ENCODE results near the gene VOPP1. TPM values are rescaled to one million over a fixed set of nuclear protein-coding genes. Genes with fewer than 3 reads are reported as not detected.
"Not testable (repeated sequence)": the region's sequence is repeated elsewhere in the genome, so short reads cannot be mapped to it uniquely, and the experiment has no call there.

VOPP1 gene
- polyA plus RNA-seq (ENCODE audit: insufficient read length in 4 of 4) = 10 to 100 TPM; 54.1 to 66.7 (median 61.4) TPM

GRCh38 chr7:55572378-55573233, at the start of gene VOPP1:
VOPP1 (minus strand) TSS chr7:55572502; CDS start chr7:55572324, 178 bp downstream.
- DNase-seq (ENCODE audit: low read depth in 4 of 4, low spot score in 2 of 4) = peak in 3 of 4 donors; percentile 52 to 70 (median 62)

GRCh38 chr7:55618913-55619312, 46.6 kb upstream of the VOPP1 start:
- no peak for DNase-seq (ENCODE audit: low read depth in 4 of 4, low spot score in 2 of 4)

- not testable (repeated sequence) for DNase-seq (ENCODE audit: low read depth in 4 of 4, low spot score in 2 of 4)
These were observed 42.2 kb upstream of the VOPP1 start for GRCh38 chr7:55614365-55615064.

GRCh38 chr7:55609726-55610125, 37.4 kb upstream of the VOPP1 start:
- not testable (repeated sequence) for DNase-seq (ENCODE audit: low read depth in 4 of 4, low spot score in 2 of 4)

- DNase-seq (ENCODE audit: low read depth in 4 of 4, low spot score in 2 of 4) = not testable (repeated sequence)
These were observed 33.4 kb upstream of the VOPP1 start for GRCh38 chr7:55605661-55606060.

GRCh38 chr7:55597944-55598499, 25.7 kb upstream of the VOPP1 start:
- DNase-seq (ENCODE audit: low read depth in 4 of 4, low spot score in 2 of 4) = not testable (repeated sequence)

- DNase-seq (ENCODE audit: low read depth in 4 of 4, low spot score in 2 of 4) = not testable (repeated sequence)
These were observed 25.0 kb upstream of the VOPP1 start for GRCh38 chr7:55597214-55597739.

GRCh38 chr7:55595511-55595910, 23.2 kb upstream of the VOPP1 start:
- no peak for DNase-seq (ENCODE audit: low read depth in 4 of 4, low spot score in 2 of 4)

GRCh38 chr7:55594870-55595269, 22.6 kb upstream of the VOPP1 start:
- DNase-seq (ENCODE audit: low read depth in 4 of 4, low spot score in 2 of 4) = no peak

GRCh38 chr7:55594414-55594813, 22.1 kb upstream of the VOPP1 start:
- DNase-seq (ENCODE audit: low read depth in 4 of 4, low spot score in 2 of 4) = no peak

- no peak for DNase-seq (ENCODE audit: low read depth in 4 of 4, low spot score in 2 of 4)
These were observed 21.4 kb upstream of the VOPP1 start for GRCh38 chr7:55593515-55594318.

- no peak for DNase-seq (ENCODE audit: low read depth in 4 of 4, low spot score in 2 of 4)
These were observed 20.8 kb upstream of the VOPP1 start for GRCh38 chr7:55593172-55593514.

GRCh38 chr7:55592492-55592891, 20.2 kb upstream of the VOPP1 start:
- DNase-seq (ENCODE audit: low read depth in 4 of 4, low spot score in 2 of 4) = no peak

- DNase-seq (ENCODE audit: low read depth in 4 of 4, low spot score in 2 of 4) = no peak
These were observed 19.1 kb upstream of the VOPP1 start for GRCh38 chr7:55591282-55591931.

GRCh38 chr7:55590517-55591281, 18.4 kb upstream of the VOPP1 start:
- no peak for DNase-seq (ENCODE audit: low read depth in 4 of 4, low spot score in 2 of 4)

GRCh38 chr7:55589905-55590304, 17.6 kb upstream of the VOPP1 start:
- no peak for DNase-seq (ENCODE audit: low read depth in 4 of 4, low spot score in 2 of 4)

GRCh38 chr7:55588976-55589604, 16.8 kb upstream of the VOPP1 start:
- DNase-seq (ENCODE audit: low read depth in 4 of 4, low spot score in 2 of 4) = no peak

- DNase-seq (ENCODE audit: low read depth in 4 of 4, low spot score in 2 of 4) = no peak
These were observed 16.0 kb upstream of the VOPP1 start for GRCh38 chr7:55588379-55588699.
